22Rv1 (cell line): Measurements from ENCODE around the gene URB2.

Source experiments
- ZFX ChIP-seq: fragments of 450-650 bp; IDR thresholded peaks from 2 replicates; pipeline ENCODE4 v1.6.1; 2017; ENCODE audit warnings: antibody characterized with exemption, borderline replicate concordance
- TF ChIP-seq, protein P1 (sequence below): fragments of 450-650 bp; IDR thresholded peaks from 2 replicates; pipeline ENCODE4 v1.5.1; 2017; ENCODE audit warnings: mild to moderate bottlenecking

DNA sequence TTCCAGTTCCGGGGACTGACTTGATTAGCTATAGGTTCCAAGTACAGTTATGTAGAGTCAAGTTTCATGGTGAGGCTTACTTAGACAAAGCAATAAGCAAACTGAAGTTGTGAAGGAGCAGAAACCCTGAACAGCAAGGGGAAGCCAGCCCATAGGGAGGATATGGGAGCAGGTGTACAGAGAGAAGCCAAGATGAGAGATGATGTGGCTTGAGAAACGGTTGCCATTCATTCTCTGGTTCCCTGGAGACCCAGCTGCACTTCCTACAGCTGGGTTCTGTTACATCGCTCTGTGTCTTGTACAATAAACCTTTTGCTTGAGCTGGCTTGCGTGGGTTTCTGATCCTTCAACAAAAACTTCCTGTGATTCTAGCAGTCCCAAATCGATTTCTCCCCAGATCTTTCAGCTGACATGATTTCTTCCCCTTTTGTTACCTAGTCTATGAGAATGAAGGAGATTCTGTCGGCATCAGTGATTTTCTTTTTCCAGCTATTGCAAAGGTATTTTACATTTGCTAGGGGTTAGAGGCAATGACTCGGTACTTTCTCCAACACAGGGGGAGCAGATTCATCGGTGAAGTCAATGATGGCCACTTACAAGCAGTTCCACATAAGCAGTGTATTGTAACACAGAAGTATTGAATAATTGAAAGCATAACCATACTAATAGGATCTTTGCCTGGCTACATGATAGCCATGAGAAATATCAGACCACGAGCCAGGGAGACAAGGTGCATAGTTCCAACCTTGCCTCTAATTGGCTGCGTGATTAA is 67.3 kb downstream of the URB2 start:
- TF ChIP-seq, protein P1, sequence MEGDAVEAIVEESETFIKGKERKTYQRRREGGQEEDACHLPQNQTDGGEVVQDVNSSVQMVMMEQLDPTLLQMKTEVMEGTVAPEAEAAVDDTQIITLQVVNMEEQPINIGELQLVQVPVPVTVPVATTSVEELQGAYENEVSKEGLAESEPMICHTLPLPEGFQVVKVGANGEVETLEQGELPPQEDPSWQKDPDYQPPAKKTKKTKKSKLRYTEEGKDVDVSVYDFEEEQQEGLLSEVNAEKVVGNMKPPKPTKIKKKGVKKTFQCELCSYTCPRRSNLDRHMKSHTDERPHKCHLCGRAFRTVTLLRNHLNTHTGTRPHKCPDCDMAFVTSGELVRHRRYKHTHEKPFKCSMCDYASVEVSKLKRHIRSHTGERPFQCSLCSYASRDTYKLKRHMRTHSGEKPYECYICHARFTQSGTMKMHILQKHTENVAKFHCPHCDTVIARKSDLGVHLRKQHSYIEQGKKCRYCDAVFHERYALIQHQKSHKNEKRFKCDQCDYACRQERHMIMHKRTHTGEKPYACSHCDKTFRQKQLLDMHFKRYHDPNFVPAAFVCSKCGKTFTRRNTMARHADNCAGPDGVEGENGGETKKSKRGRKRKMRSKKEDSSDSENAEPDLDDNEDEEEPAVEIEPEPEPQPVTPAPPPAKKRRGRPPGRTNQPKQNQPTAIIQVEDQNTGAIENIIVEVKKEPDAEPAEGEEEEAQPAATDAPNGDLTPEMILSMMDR = no peak
- no peak for TF ChIP-seq ZFX
